HL-60 (cell line): ENCODE measurements around the gene EAPP.
"Not testable (repeated sequence)": the region's sequence is repeated elsewhere in the genome, so short reads cannot be mapped to it uniquely, and the experiment has no call there.

Experiments
- DNase-seq, 2 experiments: peaks; one replicate each; pipeline ENCODE4 v3.0.0-alpha.2; 2010 to 2020; ENCODE audit warnings: low read depth in 1 of 2, low spot score in 1 of 2
- H3K27ac ChIP-seq: fragments of 250-450 bp; sonication (Bioruptor Pico); replicated peaks from 2 replicates; pipeline ENCODE4 v1.5.1; 2020; ENCODE audit warnings: mild to moderate bottlenecking, moderate library complexity
- H3K27me3 ChIP-seq: fragments of 250-450 bp; sonication (Bioruptor Pico); 2 replicates; pipeline ENCODE4 v1.5.1; 2021; ENCODE audit warnings: mild to moderate bottlenecking, moderate library complexity; ENCODE audit not compliant: insufficient read depth, poor library complexity, severe bottlenecking
- H3K4me3 ChIP-seq: replicated peaks from 2 replicates; pipeline ENCODE4 v1.5.1; 2011; ENCODE audit warnings: mild to moderate bottlenecking, control low read depth, low read length; ENCODE audit not compliant: insufficient read depth
- GABPA ChIP-seq: IDR thresholded peaks from 2 replicates; pipeline ENCODE4 v1.6.1; 2012; ENCODE audit warnings: low read depth
- POLR2AphosphoS5 ChIP-seq: IDR thresholded peaks from 2 replicates; pipeline ENCODE4 v1.6.1; 2012; ENCODE audit warnings: low read depth
- REST ChIP-seq: IDR thresholded peaks from 2 replicates; pipeline ENCODE4 v1.6.1; 2012; ENCODE audit warnings: low read depth; ENCODE audit not compliant: insufficient replicate concordance
- SPI1 ChIP-seq: IDR thresholded peaks from 2 replicates; pipeline ENCODE4 v1.6.1; 2012; ENCODE audit warnings: low read depth, mild to moderate bottlenecking, borderline replicate concordance
- TF ChIP-seq, protein P1 (sequence below): IDR thresholded peaks from one replicate; pipeline ENCODE4 v1.5.1; 2011; ENCODE audit warnings: low read length, control low read depth, inconsistent platforms; ENCODE audit not compliant: insufficient read depth

Gene EAPP

GRCh38 chr14:34504027-34504426, 35.5 kb downstream of the EAPP start:
- H3K27me3 ChIP-seq, H3K27ac ChIP-seq, DNase-seq, H3K4me3 ChIP-seq: not testable (repeated sequence)

GRCh38 chr14:34502545-34503225, 36.8 kb downstream of the EAPP start:
- no peak for DNase-seq
- H3K27me3 ChIP-seq: no peaks in the 10 kb centered on the region
- no peak overlapping the region for H3K27ac ChIP-seq
- TF ChIP-seq, protein P1, sequence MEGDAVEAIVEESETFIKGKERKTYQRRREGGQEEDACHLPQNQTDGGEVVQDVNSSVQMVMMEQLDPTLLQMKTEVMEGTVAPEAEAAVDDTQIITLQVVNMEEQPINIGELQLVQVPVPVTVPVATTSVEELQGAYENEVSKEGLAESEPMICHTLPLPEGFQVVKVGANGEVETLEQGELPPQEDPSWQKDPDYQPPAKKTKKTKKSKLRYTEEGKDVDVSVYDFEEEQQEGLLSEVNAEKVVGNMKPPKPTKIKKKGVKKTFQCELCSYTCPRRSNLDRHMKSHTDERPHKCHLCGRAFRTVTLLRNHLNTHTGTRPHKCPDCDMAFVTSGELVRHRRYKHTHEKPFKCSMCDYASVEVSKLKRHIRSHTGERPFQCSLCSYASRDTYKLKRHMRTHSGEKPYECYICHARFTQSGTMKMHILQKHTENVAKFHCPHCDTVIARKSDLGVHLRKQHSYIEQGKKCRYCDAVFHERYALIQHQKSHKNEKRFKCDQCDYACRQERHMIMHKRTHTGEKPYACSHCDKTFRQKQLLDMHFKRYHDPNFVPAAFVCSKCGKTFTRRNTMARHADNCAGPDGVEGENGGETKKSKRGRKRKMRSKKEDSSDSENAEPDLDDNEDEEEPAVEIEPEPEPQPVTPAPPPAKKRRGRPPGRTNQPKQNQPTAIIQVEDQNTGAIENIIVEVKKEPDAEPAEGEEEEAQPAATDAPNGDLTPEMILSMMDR: no peak
- no peak overlapping the region for H3K4me3 ChIP-seq

DNA sequence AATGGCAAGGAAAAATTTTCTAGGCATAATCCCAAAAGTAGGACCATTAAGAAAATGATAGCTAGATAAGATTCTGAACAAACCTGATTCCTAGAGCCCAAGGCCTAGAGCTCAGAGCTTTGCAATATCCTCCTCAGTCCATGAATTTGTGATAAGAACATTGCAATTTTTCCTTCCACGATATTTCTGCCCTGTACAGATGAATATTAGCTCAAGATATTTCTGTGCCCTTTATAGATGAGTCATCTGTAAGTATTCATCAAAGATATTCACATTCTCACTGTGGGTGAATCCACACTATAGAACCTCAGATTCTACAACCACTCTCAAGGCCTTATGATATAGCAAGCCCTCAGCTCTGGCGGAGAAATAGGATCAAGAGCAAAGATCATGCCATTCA, 37.5 kb downstream of the EAPP start:
- no peak overlapping the region for H3K27ac ChIP-seq
- DNase-seq: no peak
- H3K27me3 ChIP-seq: no peaks in the 10 kb centered on the region
- H3K4me3 ChIP-seq: no peak overlapping the region
- TF ChIP-seq, protein P1: no peak
- TF ChIP-seq SPI1 (no peak), POLR2AphosphoS5 (no peak), REST (no peak), GABPA (no peak)

GRCh38 chr14:34501004-34501580, 38.4 kb downstream of the EAPP start:
- DNase-seq: no peak

More at GRCh38 chr14:34501004-34501580, 38.4 kb downstream of the EAPP start:
- Histone ChIP-seq H3K4me3 (no peak overlapping the region), H3K27me3 (no peaks in the 10 kb centered on the region), H3K27ac (no peak overlapping the region)
- TF ChIP-seq POLR2AphosphoS5 (no peak), GABPA (no peak), REST (no peak), SPI1 (no peak)
- TF ChIP-seq, protein P1: no peak
